T-helper 1 cell (primary cell): ENCODE measurements around the gene MPIG6B.

Source experiments
- DNase-seq, 5 donors: peaks; one replicate each; pipeline ENCODE4 v3.0.0-alpha.2; 2012 to 2020
- total RNA-seq, 4 donors: gene quantifications; one replicate each; lab custom pipeline; 2026; lab: John Stamatoyannopoulos, UW

The MPIG6B gene
- total RNA-seq: 0 reads per million in 4 donors

GRCh38 chr6:31723245-31723979 is at the start of gene MPIG6B:
Gene MPIG6B, plus strand, starts transcription at chr6:31723373. Its CDS starts 11 bp downstream, at chr6:31723384.
- DNase-seq: no peak

GRCh38 chr6:31676322-31676903 is 46.8 kb upstream of the MPIG6B start:
- no peak for DNase-seq

- DNase-seq: no peak
Measured at GRCh38 chr6:31676904-31677303, 46.3 kb upstream of the MPIG6B start.

- DNase-seq: no peak
Measured at GRCh38 chr6:31677955-31678354, 45.2 kb upstream of the MPIG6B start.

GRCh38 chr6:31680226-31681134 is 42.7 kb upstream of the MPIG6B start, which contains the start of gene LY6G5C:
Gene LY6G5C, minus strand, starts transcription at chr6:31681067. Its CDS starts 694 bp downstream, at chr6:31680373.
- DNase-seq: peak; percentile 22 to 79 (median 49)

- DNase-seq: peak in 3 of 5 donors; percentile 26 to 40 (median 32)
Measured at GRCh38 chr6:31681135-31681671, 42.0 kb upstream of the MPIG6B start.

- no peak for DNase-seq
Measured at GRCh38 chr6:31683591-31683990, 39.6 kb upstream of the MPIG6B start.

- no peak for DNase-seq
Measured at GRCh38 chr6:31686483-31686882, 36.7 kb upstream of the MPIG6B start.

GRCh38 chr6:31687321-31687720 is 35.9 kb upstream of the MPIG6B start:
- no peak for DNase-seq

GRCh38 chr6:31687860-31688693 is 35.1 kb upstream of the MPIG6B start:
- DNase-seq: no peak

- no peak for DNase-seq
Measured at GRCh38 chr6:31689249-31690110, 33.7 kb upstream of the MPIG6B start.

GRCh38 chr6:31690231-31691077 is 32.7 kb upstream of the MPIG6B start:
- DNase-seq: no peak

- no peak for DNase-seq
Measured at GRCh38 chr6:31691078-31691463, 32.1 kb upstream of the MPIG6B start.

- DNase-seq: no peak
Measured at GRCh38 chr6:31691564-31692108, 31.5 kb upstream of the MPIG6B start.

GRCh38 chr6:31692353-31692752 is 30.8 kb upstream of the MPIG6B start:
- no peak for DNase-seq

GRCh38 chr6:31692886-31693285 is 30.3 kb upstream of the MPIG6B start:
- no peak for DNase-seq

- DNase-seq: no peak
Measured at GRCh38 chr6:31693535-31693934, 29.6 kb upstream of the MPIG6B start.

GRCh38 chr6:31697555-31697954 is 25.6 kb upstream of the MPIG6B start:
- no peak for DNase-seq

- DNase-seq: no peak
Measured at GRCh38 chr6:31700740-31701401, 22.3 kb upstream of the MPIG6B start.
